HG02588 (cell line): Measurements from ENCODE around the gene FBXL19.

Experiments used
- ATAC-seq: cut with Tn5 transposase; IDR thresholded peaks from one replicate; pipeline ENCODE4 v1.9.1; 2021; ENCODE audit warnings: mild to moderate bottlenecking, moderate library complexity; ENCODE audit not compliant: unreplicated experiment

Gene FBXL19

DNA sequence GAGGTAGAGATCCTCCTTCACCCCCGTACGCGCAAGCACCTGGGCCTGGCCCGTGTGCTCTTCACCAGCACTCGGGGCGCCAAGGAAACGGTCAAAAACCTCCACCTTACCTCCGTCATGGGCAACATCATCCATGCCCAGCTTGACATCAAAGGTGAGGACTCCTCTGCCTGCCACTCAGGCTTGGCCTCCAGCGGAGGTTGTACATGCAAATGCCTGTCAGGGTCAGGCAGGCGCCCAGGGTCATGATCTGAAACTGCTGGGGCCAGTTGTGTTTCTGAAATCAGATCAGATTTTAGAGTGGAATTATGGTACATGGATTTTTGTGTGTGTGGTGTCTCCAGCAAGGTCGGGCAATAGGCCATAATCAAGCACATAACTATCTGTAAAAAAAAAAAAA, 38.0 kb downstream of the FBXL19 start:
- no peak for ATAC-seq

DNA sequence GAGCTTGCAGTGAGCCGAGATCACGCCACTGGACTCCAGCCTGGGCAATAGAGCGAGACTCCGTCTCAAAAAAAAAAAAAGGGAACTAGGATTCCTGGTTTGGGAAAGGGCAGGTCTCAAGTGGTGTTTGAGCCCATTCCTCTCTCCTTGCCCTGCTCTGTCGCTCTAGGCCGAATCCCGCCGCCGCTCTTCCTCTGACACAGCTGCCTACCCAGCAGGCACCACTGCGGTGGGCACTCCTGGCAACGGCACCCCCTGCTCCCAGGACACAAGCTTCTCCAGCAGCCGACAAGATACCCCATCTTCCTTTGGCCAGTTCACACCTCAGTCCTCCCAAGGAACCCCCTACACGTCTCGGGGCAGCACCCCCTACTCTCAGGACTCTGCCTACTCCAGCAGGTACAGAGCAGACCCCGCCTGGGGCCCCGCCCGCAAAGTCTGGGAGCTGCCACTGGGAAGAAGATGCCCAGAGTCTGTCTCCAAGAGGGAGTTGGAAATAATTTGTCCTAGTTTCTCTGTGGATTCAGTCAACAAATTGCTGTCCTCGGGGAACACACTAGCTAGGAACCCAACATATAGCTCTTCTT, 40.6 kb downstream of the FBXL19 start:
- ATAC-seq = no peak

DNA sequence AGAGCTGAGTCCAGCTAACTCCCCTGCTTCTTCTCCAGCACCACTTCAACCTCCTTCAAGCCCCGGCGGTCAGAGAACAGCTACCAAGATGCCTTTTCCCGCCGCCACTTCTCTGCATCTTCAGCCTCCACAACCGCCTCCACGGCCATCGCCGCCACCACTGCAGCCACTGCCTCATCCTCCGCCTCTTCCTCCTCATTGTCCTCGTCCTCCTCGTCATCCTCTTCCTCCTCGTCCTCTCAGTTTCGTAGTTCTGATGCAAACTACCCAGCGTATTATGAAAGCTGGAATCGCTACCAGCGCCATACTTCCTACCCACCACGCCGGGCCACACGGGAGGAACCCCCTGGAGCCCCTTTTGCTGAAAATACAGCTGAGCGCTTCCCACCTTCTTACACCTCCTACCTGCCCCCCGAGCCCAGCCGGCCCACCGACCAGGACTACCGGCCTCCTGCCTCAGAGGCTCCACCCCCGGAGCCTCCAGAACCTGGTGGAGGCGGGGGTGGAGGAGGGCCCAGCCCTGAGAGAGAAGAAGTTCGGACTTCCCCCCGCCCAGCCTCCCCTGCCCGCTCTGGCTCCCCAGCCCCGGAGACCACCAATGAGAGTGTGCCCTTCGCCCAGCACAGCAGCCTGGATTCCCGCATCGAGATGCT, 41.3 kb downstream of the FBXL19 start:
- no peak for ATAC-seq

DNA sequence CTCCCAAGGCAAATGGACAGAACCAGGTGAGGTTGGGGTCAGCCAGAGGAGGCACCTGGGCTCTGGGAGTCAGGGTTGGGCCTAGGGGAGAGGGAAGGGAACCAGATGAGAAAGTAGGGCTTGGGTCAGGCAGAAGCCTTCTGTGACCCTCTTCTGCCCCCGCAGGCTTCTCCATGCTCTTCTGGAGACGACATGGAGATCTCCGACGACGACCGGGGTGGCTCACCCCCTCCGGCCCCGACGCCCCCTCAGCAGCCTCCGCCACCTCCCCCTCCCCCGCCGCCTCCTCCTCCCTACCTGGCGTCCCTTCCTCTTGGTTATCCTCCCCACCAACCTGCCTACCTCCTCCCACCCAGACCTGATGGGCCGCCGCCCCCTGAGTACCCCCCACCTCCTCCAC, 42.1 kb downstream of the FBXL19 start:
- no peak for ATAC-seq

DNA sequence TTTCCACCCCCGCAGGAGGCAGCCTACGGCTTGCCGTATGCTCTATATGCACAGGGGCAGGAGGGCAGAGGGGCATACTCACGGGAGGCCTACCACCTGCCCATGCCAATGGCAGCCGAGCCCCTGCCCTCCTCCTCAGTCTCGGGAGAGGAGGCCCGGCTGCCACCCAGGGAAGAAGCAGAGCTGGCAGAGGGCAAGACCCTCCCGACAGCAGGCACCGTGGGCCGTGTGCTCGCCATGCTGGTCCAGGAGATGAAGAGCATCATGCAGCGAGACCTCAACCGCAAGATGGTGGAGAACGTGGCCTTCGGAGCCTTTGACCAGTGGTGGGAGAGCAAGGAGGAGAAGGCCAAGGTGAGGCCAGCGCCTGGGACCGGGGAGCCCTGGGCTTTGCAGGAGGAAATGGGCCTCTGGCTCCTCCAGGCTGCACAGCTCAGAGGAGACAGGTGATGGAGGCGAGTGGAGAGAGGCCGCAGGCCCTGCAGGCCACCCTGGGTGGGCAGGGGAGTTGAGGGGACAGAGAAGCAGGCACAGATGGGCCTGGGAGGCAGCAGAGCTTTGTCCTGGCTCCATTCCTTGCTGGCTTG, 42.8 kb downstream of the FBXL19 start:
- ATAC-seq = no peak

DNA sequence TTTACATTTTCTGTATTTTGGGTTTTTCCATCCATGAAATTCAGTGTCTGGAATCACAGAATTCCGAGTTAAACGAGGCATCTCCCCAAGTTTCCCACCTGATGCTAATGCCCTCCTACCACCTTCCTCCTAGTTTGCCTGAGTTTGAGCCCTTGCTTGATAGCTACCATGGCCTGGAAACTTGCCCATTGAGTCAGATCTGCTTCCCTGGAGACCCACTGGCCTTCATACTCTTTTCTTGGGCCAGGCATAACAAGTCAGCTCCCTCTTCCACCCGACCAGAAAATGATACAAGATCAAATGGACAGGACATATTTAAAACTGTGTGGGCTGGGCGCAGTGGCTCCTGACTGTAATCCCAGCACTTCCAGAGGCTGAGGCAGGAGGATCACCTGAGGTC, 44.4 kb downstream of the FBXL19 start:
- ATAC-seq = no peak

DNA sequence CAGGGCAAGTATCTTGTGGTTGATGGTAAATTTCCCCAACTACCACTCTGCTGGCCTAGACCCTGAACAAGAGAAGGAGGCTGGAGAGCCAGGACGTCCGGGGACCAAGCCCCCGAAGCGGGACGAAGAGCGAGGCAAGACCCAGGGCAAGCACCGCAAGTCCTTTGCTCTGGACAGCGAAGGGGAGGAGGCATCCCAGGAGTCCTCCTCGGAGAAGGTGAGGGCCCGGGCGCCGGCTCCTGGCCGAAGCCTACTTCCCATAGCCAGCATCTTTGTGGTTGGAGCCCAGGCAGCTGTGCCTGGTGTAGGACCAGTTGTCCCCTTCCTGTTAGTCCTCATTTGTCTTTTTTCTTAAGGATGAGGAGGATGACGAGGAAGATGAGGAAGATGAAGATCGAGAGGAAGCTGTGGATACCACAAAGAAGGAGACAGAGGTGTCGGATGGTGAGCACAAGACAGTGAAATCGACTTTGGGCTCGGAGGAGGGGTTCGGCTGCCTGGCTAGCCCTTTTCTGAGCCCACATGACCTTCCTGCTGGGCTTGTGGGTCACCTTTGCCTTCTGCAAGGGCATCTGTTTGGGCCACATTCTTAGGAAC, 46.0 kb downstream of the FBXL19 start:
- ATAC-seq = no peak

DNA sequence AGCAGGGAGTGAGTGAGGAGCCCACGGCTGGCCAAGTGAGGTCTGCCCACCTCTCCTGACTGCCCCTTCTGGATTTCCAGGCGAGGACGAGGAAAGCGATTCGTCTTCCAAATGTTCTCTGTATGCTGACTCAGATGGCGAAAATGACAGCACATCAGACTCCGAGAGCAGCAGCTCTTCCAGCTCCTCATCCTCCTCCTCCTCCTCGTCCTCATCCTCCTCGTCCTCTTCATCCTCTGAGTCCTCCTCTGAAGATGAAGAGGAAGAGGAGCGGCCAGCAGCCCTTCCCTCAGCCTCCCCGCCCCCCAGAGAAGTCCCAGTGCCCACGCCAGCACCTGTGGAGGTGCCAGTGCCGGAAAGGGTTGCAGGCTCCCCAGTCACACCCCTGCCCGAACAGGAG, 47.9 kb downstream of the FBXL19 start:
- no peak for ATAC-seq

DNA sequence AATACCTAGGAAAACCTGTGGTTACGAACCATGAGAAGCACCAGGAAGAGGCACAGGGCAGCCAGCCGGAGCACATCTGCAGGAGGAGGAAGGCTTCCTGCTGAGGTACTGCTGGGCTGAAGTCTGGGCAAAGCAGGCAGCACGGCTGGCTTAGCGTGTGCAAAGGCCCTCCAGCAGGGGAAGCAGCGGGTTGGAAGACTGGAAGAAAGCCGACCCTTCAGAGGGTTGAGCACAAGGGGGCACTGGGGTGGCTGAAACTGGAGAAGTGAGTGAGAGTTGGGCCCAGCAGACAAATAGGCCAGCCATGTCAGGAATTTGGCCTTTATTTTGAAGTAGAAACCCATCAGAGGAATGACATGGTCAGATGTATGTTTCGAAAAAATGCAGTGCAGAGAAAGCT, 49.5 kb downstream of the FBXL19 start:
- ATAC-seq = no peak

DNA sequence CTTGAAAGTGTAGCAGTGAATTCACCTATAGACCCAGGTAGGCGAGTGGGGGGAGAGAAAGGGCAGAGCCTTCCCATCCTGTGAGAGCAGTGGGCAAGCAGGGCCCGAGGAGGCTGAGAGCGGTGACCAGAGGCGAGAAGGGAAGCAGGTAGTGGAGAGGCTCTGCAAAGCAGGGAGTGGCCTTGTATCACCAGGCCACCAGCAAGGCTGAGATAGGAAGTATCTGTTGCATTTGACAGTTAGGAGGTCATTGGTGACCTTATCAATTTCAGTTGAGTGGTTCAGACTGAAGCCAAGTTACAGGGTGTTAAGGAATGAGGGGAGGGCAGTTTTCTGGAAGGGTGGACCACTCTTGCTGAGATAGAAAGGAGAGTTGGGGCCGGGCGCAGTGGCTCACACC, 51.0 kb downstream of the FBXL19 start:
- ATAC-seq = no peak

DNA sequence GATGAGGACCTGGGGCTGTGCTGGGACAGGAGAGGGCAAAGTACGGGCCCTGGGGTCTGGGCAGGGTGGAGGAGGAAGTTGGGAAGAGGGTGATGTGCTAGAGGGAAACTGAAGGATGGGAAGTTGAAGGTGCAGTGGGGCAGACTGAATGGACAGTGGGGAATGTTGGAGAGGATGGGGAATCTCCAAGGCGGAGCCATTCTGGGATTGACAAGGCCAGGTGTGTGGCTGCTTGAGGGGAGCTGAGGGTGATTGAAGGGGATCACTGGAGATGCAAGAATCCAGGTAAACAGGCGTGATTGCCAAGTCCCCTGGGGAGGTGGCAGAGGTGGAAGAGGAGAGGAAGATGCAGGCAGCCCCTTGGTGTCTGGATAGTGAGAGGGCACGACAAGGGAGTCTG, 53.1 kb downstream of the FBXL19 start:
- no peak for ATAC-seq

DNA sequence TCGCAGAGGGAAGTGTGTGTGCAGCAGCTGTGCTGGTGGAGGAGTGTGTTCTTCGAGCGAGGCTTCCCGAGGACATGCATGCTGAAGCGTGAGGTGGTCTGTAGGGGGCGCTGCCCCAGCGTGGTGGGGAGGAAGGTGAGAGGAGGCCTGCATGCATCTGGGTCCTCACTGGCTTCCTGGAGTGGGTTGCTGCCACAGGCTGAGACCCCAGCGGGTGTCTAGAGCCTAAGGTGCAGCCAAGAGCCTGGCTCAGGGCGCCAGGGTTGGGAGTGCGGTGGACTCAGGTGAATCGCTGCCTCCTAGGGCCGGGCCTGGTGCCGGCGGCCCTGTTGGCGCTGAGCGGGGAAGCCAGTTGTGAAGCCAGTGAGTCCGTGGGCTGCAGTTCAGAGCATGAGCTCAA, 54.1 kb downstream of the FBXL19 start:
- ATAC-seq = no peak

DNA sequence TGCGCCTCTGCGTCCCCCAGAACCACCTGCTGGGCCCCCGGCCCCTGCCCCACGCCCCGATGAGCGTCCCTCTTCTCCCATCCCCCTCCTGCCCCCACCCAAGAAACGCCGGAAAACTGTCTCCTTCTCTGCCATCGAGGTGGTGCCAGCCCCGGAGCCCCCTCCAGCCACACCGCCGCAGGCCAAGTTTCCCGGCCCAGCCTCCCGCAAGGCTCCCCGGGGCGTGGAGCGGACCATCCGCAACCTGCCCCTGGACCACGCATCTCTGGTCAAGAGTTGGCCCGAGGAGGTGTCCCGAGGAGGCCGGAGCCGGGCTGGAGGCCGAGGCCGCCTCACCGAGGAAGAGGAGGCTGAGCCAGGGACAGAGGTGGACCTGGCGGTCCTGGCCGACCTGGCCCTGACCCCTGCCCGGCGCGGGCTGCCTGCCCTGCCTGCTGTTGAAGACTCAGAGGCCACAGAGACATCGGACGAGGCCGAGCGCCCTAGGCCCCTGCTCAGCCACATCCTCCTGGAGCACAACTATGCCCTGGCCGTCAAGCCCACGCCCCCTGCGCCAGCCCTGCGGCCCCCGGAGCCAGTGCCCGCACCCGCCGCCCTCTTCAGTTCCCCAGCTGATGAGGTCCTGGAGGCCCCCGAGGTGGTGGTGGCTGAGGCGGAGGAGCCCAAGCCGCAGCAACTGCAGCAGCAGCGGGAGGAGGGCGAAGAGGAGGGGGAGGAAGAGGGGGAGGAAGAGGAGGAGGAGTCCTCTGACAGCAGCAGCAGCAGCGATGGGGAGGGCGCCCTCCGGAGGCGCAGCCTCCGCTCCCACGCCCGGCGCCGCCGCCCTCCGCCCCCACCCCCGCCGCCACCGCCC, 56.0 kb downstream of the FBXL19 start:
- ATAC-seq = no peak

DNA sequence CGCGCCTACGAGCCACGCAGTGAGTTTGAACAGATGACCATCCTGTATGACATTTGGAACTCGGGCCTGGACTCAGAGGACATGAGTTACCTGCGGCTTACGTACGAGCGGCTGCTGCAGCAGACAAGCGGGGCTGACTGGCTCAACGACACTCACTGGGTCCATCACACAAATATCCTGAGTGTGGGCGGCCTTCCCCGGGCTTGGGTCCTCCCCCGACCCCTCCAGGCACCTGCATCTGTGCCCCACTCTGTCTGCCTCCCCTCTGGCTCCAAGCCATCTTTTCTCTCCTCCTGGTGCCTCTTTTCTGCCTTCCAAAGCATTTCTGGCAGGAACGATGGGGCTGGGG, 56.6 kb downstream of the FBXL19 start:
- ATAC-seq = no peak

DNA sequence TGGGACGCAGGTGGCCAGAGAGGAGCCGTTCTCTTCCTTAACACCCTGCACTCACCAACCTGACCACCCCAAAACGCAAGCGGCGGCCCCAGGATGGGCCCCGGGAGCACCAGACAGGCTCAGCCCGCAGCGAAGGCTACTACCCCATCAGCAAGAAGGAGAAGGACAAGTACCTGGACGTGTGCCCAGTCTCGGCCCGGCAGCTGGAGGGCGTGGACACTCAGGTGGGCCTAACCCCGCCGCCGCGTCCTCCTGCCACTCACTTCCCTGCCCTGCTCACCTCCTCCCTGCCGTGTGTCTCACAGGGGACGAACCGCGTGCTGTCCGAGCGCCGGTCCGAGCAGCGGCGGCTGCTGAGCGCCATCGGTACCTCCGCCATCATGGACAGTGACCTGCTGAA, 57.1 kb downstream of the FBXL19 start:
- ATAC-seq = no peak

DNA sequence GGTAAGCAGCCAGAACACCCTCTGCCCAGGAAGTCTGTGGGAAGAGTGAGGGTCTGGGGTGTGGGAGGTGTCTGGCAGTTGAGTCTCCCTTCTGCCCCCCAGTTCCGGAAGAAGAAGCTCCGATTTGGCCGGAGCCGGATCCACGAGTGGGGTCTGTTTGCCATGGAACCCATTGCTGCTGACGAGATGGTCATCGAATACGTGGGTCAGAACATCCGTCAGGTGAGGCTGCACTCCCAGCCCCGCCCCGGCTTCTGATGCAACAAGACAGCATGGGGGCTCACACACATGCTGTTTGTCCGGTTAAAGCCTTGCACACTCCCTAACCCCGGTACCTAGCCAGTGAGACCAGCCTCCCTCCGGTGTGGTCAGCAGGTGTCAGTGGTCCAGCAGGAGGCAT, 57.6 kb downstream of the FBXL19 start:
- no peak for ATAC-seq

DNA sequence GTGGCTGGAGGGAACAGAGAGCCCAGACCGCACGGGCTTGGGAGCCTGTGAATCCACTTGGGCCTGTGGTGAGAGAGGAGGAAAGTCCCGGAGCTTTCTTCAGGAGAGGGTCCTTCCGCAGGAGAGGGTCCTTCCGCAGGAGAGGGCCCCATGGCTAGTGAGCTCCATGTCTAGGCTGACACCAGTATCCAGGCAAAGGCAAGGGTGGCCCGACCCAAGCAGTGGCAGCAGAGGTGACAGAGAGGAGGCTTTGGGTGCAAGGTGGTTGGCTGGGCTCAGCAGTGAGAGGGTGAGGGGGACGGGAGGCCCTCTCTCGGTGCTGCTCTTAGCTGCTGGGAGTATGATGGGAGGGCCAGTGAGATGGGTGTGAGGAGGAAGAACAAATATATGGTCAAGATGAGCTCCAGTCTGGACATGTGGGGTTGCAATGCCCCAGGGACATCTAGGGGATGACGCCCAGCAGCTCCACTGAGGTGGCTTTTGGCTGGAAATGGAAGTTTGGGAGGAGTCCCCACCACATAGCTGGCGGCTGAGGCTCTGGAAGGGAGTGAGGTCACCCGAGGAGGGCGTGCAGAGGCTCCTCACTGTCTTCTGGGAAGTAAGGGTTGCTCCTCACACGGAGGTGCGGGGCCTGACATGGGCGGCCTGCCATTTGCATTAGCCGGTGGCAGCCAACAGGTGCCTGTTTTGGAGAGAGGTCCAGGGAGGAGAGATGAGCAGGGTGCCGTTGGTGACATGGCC, 59.3 kb downstream of the FBXL19 start:
- ATAC-seq = no peak

DNA sequence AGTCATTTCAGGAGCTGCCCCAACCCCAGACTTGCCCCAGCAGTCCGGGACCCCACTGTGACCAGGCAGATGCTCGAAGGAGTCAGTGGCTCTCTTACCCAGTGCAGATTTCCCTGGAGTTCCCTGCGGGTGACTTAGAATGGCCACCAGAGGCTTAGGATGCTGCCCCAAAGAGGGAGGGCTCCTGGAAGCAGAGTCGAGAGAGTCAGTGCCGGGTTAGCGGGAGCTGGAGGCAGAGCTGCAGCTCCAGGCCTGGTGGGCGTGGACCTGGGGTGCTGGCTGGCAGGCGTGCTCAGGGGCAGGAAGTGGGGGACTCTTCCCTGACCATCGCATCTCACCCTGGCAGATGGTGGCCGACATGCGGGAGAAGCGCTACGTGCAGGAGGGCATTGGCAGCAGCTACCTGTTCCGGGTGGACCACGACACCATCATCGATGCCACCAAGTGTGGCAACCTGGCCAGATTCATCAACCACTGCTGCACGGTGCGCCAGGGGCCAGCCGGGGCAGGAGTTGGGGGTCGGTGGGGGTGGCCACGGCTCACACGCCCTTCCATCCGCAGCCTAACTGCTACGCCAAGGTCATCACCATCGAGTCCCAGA, 60.0 kb downstream of the FBXL19 start:
- no peak for ATAC-seq

DNA sequence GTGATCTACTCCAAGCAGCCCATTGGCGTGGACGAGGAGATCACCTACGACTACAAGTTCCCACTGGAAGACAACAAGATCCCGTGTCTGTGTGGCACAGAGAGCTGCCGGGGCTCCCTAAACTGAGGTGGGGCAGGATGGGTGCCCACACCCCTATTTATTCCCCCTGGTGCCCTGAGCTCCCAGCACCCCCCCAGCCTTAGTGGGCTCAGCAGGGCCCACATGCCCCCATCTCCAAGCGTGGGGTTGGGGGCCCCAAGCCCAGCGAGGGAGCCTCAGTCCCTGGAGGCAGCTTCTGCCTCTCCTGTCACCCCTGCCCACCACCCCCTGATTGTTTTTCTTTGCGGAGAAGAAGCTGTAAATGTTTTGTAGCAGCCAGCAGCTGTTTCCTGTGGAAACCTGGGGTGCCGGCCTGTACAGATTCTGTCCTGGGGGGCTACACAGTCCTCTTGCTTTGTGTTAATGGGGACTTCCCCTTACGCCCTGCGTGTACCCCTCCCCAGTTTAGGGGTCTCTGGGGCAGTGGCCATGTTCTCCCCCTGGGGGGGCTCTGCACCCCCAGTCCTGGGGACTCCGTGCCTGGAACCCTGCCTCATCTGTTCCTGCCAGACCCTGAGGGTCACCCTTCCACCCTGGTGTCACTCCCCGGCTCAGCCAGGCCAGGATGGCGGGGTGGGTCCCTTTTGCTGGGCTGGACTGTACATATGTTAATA, 60.7 kb downstream of the FBXL19 start:
- no peak for ATAC-seq
